ENCODE results near the gene CMIP.
A peak's percentile ranks its signal among the peaks of the same experiment; 100 is the strongest.

The CMIP gene

DNA sequence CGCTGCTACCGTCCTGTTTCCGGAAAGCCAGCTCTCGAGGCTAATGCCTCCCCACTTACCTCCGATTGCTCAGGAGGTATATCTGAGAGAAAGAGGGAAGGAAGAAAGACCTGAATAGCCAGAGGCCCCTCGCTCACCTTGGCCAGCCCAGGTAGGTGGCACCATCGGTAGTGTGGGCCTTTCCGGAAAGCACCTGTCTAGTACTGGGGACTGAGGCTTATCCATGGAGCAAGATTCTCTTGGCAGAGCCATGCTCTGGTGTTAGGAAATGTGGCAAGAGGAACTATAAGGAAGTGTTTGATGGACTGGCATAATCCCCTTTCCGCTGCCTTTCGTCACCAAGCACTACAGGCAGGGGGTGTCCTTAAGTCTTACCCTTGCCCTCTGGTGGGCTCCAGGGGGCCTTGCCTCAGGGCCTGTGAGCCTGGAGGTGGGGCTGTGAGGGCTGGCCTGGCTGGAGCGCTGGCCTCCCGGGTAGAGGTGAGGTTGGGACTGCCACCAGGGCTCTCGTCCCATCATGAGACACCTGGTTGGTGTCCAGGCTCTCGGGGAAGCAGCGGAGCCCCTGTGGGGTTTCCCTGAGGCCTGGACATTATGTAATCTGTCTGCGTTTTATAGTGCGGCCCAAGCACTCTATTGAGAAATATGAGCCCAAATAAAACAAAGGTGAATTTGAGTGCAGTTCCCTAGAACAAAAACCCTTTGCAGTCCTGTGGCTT is 2.9 kb downstream of the CMIP start:
- no peak for TF ChIP-seq ZNF274 (IDR thresholded peaks at IDR 0.05; ENCODE audit: low read depth, low read length)
- peak overlapping the region; percentile 82; the same call in 1 of the 2 replicates for H3K4me3 ChIP-seq (ENCODE audit: low read length)

DNA sequence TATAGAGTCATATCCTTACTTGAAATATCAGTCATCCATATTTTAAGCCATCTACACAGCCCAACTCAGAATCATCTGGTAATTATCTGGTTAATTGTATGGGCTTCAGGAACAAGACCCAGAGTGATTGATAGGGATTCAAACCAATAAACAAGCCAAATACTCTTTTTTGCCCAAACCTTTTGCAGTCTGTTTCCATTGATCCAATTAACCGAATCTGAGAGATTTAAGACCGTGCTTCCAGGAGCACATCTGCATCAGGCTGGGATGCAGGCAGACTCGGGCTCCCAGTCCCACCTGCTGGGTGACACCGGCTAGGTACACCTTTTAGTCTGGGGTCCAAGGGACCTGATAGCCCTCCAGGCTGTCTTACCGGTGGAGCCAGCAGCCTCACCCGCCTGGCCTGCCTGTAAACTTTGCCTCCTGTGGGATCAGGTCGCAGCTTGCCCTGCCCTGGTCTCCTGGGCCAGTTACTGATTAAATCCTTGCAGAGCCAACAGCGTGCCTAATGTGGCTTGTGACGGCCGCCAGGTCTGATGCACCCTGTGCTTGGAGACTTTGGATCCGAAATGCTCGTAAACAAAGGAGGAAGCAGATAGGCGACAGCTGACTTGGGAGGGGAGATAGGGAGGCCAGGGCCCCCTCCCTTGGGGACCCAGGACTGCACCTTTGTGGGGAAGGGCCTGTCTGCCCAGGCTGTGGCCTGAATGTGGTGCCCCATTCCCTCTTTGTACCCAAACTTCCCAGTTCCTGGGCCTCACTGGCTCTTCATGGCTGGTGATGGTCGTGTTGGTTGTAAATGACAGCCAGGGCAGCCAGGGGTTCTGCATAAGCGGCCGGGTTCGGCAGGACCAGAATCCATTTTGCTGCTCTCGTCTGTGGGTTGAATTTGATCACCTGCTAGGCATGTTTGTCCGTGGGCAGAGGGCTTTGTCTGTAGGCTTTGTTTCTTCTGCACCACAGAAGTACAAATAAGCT is 3.8 kb downstream of the CMIP start:
- TF ChIP-seq ZNF274 (IDR thresholded peaks at IDR 0.05; ENCODE audit: low read depth, low read length), result no peak
- no peak overlapping the region for H3K4me3 ChIP-seq (ENCODE audit: low read length)

DNA sequence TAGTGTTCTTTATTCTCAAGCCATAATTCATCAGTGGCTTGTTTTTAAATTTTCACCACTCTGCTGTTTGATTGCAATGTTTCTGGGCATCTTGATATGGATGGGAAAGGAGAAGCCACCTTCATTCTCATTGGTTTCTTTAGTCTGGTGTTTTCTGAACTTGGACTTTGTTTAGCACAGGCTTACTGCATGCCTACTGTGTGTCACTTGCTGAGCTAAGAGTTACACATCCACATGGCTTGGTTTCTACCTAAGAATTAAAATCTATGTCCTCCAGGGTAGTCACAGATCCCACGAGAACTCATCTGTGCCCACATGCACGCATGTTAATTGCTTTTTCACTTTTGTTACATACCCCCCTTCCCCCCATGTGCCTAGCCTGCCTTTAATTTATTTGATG is 4.6 kb downstream of the CMIP start:
- no peak overlapping the region for H3K4me3 ChIP-seq (ENCODE audit: low read length)
- TF ChIP-seq ZNF274 (IDR thresholded peaks at IDR 0.05; ENCODE audit: low read depth, low read length), result no peak

DNA sequence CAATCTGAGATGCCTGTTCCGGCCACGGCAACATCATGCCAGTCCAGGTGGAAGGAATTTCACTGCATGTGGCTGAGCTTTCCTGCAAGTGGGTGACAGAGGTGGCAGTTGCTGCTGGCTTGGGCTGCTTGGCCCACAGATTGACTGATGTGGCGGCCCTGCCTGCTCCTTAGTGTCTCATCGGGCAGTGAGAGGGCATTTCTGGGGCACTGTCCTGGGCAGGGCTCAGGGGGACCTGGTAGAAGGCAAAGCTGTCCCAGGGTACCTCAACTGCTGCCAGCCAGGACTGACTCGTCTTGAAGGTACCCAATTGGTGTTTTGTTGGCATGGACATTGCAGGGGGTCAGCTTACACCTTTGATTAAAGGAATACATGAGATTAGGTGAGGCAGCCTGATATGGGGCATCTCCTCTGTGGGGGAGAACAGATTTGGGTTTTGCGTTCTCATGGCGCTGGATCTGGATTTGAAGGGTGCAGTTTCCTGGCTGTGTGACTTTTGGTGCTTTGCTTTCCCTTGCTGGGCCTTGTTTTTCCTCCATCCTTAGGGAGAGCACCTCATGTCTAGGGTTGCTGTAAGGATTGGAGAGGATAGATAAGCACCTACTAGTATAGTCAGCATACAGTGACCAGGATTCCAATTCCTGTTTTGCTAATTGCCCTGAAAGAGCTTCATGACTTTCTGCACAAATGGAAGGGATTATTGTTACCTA is 5.4 kb downstream of the CMIP start:
- no peak overlapping the region for H3K4me3 ChIP-seq (ENCODE audit: low read length)
- no peak for TF ChIP-seq ZNF274 (IDR thresholded peaks at IDR 0.05; ENCODE audit: low read depth, low read length)

DNA sequence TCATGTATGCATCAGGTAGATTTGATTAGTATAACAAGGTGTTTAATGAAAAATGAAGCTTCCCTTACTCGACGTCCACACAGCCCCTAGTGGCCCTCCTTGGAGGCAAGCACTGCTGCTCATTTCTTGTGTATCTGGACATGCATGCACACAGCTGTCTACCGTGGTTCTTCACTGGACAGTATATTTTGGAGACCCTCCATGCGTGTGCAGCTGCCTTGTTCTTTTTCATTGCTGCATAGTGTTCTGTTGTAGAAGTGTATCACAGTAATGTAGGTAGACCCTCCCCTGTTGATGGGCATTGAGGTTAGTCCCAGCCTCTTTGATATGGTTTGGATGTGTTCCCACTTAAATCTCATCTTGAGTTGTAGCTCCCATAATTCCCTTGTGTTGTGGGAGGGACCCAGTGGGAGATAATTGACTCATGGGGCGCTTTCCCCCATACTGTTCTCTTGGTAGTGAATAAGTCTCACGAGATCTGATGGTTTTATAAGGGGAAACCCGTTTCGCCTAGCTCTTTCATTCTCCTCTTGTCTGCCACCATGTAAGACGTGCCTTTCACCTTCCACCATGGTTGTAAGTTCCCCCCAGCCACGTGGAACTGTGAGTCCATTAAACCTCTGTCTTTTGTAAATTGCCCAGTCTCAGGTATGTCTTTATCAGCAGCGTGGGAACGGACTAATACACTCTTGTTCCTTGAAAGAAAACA is 6.3 kb downstream of the CMIP start:
- H3K4me3 ChIP-seq (ENCODE audit: low read length), result no peak overlapping the region
- no peak for TF ChIP-seq ZNF274 (IDR thresholded peaks at IDR 0.05; ENCODE audit: low read depth, low read length)

DNA sequence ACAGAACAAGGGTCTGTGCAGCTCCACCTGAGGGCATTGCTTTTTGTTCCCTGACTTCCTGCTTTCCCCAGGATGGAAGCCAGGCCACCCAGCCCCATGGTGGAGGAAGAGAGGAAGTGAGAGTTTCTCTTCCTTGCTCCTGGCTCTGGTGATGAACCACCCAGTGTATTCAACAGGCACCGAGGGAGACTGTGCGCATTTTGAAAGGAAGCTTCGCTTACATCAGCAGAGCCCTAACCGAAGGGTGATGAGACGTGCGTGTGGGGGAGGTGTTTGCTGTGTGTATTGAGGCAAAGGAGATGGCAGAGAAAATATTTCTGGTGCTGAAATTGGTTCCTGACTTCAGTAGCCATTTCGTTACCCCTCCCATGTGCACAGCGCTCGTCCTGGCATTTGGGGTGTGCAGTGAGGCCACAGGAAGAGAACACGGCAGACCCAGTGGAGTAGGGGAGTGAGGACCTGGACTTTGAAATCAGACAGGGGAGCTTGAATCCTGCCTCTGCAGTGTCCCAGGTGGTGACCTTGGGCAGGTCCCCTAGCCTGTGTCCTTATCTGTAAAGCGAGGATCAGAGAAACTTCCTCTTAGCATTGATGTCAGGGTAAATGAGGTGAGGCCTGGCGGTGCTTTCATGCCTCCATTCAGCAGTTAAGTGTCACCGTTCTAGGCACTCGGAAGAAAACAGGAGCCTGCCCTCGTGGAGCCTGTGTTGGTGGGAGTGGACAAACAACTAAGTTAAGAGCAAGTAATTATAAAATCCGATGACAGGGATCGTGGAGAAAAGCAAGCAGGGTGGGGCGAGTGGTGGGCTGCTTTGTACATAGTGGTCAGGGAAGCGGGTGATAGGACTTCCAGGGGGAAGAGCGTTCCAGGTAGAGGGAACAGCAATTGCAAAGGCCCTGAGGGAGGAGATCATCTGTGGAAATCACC is 7.4 kb downstream of the CMIP start:
- no peak overlapping the region for H3K4me3 ChIP-seq (ENCODE audit: low read length)
- TF ChIP-seq ZNF274 (IDR thresholded peaks at IDR 0.05; ENCODE audit: low read depth, low read length), result no peak

DNA sequence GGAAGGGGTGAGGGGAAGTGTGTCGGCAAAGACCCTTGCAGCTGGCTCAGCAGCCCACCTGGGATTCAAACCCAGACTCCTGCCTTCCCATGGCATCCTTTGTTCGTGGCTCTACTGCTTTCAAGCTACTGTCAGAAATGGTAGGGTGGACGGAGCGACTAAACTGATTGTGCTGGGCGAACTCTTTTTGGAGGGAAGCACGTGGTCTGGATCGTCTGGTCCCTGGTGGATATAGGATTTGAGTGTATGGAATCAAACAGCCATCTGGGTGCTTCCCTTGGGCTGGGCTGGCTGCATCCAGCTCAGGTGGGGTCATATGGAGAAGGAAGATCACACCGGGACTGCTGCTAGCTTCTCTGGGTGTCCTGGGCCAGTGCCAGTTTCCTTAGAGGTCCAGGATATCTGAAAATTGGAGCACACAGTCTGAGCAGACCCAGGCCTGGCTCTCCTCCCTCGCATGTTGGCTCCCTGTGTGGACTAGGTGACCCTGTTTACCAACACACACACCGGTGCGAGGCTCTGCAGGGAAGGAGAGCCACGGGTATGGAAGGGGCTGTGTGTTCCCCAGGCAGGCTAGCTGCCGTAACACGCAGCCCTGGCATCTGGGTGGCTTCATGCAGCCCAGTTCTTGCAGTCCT is 8.6 kb downstream of the CMIP start:
- TF ChIP-seq ZNF274 (IDR thresholded peaks at IDR 0.05; ENCODE audit: low read depth, low read length), result no peak
- no peak overlapping the region for H3K4me3 ChIP-seq (ENCODE audit: low read length)

DNA sequence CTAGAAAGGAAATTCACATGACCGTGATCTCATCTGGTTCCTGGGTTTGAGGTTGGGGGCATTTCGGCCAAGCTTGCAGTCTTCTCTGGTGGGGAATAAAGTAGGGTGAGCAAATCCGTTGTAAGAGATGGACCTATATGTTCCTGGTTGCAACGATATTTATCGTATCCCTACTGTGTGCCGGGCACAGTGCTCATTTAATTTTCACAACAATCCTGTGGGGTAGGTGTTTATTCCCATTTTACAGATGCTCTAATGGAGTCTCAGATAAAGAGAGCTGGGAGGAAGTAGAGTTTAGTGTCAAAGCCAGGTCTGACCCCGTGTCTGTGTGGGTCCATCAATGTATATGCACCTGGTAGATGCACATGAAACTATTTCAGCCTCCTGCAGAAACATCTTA is 9.4 kb downstream of the CMIP start:
- H3K4me3 ChIP-seq (ENCODE audit: low read length), result no peak overlapping the region
- TF ChIP-seq ZNF274 (IDR thresholded peaks at IDR 0.05; ENCODE audit: low read depth, low read length), result no peak

DNA sequence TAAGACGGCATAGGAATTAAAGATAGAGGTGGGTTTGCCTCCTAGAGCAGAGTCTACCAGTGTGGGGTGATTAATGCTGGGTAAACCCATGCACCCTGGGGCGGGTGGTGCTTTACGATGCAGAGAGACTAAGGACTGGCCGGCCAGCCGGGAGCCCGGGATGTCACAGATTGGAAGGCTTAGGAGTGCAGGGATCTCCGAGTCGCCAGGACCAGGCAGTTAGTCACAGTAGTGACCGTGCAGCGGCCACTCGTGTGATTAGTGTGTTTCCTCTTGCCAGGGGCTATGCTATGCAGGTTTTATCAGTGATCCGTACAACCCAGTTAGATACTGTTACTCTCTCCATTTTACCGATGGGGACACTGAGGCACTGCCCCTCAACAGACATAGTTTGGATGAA is 10.4 kb downstream of the CMIP start:
- no peak overlapping the region for H3K4me3 ChIP-seq (ENCODE audit: low read length)
- TF ChIP-seq ZNF274 (IDR thresholded peaks at IDR 0.05; ENCODE audit: low read depth, low read length), result no peak

DNA sequence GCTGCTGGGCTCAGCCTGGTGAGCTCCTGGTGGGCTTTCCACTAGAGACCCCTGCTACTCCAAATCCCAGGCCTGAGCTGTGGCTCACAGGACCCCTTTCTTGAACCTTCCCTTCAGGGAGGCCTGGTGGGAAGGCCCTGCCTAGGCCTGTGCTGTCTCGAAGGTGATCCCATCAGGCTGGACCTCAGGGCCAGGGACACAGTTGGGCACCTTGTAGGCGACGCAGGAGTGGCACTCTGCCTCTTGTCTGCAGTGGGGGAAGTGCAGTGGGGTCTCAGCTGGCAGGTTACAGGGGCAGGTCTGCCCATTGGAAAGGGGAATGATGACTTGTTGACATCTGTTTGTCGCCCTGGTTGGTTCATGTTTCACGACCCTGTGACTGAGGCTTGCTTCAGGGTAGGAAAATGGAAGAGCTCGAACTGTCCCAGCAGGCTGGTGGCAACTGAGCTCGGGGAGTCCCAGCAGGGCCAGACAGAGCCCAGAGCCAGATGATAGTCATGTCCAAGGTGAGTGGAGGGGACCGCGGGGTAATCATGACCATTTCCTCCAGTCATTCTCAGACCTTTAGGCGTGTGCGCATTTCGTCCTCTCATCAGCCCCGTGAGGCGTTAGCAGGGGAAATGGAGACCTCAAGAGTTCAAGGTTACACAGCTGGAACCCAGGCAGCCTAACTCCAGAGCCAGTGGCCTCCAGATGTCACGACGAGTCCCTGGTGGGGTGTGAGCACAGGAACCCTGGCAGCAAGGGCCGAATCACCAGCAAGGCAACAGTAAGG is 11.3 kb downstream of the CMIP start:
- no peak for TF ChIP-seq ZNF274 (IDR thresholded peaks at IDR 0.05; ENCODE audit: low read depth, low read length)
- no peak overlapping the region for H3K4me3 ChIP-seq (ENCODE audit: low read length)

DNA sequence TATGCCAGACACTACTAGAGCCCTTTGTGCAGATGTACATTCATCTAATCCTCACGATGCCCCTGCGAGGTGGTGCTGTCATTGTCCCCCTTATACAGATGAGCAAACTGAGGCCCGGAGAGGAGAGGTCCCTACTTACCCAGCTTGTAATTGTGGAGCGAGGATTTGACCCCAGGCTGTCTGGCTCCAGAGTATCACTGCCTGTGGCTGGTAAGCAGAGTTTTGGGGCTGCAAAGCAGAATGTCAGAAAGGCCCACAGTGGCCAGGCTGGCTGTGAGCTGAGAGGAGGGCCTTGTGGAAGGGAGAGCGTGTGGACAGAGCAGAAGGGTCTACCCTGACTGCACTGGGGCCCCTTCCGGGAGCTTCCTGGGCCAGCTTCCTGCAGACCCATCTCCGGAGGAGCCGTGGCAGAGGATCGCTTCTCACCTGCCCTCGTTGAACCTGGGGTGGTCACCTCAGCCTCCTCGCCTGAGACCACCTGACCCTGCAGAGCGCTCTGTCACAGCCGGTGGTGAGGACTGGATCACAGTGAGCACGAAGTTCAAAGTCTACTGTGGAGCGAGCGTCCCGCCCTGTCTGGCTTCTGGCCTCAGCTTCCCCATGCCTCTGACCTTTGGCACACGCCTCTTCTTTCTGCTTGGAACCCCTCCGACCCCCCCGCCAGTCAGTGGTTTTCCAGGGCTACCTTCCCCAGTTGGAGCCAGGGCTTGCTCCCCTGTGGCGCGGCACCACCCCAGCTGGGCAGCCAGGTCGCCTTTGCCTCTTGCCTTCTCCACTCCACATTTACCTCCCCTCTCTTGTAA is 12.1 kb downstream of the CMIP start:
- no peak for TF ChIP-seq ZNF274 (IDR thresholded peaks at IDR 0.05; ENCODE audit: low read depth, low read length)
- H3K4me3 ChIP-seq (ENCODE audit: low read length), result no peak overlapping the region

Measured in GM08714 (cell line).